ENCODE results near the gene EXOC6B.

Gene EXOC6B

DNA sequence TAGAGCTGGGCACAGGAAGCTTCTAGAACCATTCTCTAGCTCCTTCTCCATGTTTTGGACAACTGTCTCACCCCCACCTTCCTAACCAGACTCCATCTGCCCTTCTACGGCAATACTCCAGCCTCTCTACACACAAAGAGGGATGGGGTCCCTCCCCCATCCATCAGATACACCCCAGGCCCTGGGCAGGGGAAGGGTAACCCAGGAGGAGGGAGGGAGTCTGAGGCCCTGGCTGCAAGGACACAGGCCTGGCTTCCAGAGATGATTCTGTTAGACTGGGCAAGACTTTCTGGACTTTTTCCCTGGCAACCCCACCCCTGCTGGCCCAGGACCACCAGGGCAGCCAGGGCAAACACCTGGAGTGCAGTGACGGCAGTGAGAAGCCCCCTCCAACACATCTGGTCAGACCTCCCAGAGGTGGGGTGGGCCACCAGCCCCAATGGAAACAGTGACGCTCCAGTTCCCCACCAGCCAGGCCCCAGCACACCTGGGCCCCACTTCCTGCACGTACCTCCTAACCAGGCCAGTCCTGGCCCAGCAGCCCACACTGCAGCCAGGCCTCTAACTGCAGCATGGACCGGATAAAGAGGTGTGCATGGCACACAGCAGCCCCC lies 684.7 kb downstream of the EXOC6B start:
- no peak for DNase-seq

DNA sequence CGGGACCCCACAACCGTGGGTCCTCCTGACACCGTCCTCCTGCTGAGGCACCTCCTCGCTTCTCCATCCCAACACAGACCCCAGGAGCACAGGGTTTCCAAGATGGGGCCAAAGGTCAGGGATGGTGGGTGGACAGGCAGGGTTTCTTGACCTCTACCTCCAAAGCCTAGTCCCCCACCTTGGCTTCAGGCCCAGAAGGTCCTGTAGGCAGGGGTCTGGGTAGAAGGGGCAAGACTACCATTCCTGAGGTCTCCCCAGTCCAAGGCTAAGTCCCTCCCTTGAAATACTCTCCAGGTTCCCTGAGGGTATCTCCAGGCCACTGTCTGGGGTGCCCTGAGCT lies 685.2 kb downstream of the EXOC6B start:
- DNase-seq = no peak

DNA sequence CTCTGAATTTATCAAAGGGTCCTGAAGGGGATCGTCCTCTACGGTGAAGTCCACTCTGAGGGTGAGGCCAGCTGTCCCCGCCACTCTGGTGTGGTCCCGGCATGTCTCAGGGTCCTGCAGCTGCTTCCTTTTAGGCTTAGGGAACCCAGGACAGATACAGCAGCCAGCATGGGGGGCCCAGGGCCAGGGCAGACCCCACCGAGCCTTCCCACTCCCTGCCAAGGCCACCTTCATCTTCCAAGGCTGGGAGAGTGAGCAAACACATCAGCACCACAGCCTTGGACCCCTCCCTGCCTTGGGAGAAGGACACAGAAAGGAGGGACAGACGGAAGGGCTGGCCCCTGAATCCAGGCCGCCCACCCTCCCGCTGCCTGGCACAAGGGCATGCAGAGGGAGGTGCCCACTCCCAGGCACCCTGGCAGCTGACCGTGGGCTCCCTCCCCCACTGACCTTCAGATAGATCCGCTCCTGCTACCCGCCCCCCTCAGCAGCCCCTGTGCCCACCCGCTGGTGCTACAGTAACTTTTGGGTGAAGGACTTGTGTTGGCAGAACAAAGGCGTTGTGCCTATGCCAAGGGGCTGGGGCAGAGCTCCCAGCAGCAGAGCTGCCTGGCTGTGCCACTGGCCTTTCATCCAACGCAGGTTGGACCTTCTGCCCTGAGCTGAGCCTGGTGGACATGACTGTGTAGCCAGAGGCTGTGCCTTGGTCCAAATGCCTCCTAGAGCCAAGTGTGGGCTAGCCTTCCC lies 685.8 kb downstream of the EXOC6B start:
- DNase-seq = no peak

DNA sequence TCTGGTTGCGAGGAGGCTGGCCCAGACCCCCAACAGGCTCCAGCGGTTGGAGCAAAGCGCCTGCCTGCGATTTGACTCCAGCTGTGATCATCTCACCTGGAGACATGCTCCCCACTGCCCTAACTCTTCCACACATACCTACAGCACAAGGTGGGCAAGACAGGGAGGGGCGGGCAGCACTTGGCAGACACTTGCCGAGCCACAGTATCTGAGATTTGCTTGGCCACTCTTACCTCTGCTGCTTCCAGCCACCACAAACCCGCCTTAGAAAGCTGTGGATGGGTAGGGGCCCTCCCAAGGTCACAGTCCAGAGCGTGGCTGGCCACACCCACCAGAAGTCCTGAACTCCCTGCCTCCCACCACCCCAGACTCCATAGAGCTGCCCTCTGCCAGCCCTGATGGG lies 686.4 kb downstream of the EXOC6B start:
- DNase-seq = no peak

DNA sequence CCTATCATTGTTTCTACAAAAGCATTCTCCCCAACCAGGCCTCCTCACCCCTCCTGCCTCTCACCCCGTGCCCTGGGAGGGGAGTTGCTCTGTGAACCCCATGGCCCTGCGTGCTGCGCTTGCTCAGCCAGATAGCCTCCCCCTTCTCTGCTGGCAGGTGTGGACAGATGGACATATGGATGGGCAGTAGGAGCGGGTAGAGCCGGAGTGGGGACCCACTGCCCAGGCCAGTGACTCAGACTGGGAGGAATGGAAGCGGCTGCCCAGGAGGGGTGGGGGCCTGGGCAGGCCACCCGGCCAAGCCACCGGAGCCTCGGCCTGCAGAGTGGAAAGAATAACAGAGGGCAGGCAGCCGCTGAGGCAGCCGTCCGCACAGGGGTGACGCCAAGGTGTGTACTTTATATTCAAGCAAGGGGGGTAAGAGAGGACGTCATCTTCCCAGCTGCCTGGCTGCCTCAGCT lies 686.9 kb downstream of the EXOC6B start:
- no peak for DNase-seq

DNA sequence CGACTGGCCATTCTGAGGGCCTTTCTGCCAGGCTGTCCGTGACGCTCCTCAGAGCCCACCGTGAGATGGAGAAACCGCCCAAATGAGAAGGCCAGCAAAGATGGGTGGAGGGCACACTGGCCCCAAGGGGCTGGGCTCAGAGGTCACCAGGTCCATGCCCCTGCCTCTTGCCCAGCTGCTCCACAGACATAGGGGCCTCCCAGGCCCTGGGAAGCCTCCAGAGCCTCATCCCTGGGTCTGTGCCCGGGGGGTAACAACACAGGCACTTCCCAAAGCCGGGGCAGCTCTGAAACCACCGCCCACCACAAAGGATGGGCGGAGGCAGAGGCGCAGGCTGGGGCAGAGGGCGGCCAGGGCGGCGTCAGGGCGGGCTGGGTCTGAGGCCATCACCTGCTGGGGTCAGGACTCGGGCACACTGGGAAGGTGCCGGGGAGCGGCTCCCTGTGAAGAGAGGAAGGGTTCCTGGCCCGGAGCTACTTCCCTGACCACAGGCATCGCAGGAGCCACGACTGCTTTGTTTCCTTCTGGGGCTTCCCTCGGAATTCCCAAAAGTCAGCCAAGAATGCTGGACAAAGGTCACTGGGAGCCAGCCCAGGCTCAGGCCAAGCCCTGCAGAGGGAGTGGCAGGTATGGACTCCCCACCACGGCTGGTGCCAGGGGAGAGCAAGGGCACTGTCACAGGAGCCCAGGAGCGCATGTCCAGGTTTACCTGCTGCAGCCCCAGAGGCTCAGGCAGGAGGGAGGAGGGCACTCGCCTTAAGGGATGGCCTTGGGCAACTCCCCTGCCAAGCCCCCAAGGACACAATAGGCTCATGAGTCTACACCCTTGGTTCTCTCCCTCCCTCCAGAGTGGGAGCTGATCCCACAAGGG lies 687.6 kb downstream of the EXOC6B start:
- no peak for DNase-seq

DNA sequence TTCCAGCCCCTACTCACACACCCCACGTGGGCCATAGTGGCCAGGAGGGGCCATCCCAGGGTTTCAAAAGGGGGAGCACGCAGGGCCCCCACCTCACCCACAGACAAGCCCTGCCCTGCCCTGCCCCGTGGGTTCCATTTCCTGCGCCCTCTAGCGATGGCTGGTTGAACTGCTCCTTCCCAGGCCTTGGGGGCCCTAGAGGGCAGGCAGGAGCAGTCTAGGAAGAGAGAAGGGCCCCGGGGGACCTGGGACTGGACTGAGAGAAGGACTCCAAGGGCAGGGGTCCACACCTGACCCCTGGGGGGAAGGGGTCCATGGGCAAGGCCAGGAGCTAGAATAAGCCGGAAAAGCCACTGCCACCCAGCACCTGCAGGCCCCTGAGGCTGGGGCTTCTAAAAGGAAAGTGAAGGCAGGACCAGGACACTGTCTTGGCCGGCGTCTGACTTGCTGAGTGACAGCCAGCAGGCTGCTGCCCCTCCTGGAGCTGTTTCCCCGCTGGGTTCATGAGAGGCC lies 688.3 kb downstream of the EXOC6B start:
- no peak for DNase-seq

DNA sequence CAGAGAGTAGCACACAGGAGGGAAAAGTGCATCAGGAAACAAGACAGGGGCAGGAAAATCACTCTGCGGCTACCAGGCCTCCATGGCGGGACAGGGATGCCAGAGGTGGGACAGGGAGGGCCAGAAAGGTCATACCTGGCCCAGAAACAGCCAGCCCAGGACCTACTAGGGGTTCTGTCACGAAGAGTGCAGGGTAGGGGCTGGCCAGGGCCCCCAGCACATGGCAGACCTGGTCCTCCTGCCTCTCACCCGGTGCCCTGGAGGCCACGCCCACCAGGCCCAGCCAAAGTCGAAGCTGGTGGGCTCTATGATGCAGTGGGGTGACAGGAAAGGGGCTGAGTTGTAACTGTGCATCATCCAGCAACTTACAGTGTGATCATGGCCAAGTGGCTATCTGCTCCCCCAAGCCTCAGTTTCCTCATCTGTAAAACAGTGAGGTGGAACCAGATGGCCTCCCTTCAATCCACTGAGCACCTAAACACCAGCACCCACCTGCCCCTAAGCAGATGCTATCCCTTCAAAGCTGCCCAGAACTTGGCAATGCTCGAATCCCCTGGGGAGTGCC lies 688.8 kb downstream of the EXOC6B start:
- no peak for DNase-seq

DNA sequence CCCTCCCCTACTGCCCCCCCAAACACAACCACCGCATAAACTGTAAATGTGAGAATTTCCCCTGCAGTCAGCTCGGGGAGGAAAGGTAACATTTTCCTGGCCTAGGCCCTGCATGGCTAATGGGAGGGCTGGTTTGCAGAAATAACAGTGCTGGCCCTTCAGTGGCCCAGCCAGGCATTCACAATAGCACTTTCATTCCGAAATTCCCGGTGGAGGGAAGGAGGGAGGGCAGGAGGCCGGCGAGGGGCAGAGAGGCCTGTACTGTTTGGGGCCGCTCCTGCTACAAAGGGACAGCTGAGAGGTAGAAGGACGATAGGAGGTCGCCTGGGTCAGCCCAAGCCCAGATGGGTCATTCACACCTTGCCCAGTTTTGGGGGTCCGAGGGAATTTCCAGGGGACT lies 689.5 kb downstream of the EXOC6B start:
- no peak for DNase-seq

DNA sequence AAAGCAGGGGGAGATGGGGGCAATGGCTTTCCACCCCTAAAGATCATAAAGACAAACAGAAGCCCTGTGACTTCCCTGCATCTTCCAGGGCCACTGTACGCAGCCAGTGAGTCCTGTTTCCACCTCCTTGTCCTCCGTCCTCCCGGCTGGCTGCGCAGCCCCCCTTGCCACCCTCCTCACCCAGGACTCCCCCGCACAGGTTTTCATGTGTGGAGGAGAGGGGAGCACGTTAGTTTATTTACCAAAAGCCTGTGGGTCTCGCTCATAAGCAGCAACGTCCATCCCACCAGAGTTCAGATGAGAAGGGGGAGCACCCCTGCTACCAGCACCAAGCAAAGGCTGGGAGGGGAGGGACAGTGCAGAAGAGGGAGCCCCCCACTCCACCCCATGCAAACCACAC lies 689.9 kb downstream of the EXOC6B start:
- DNase-seq = no peak

DNA sequence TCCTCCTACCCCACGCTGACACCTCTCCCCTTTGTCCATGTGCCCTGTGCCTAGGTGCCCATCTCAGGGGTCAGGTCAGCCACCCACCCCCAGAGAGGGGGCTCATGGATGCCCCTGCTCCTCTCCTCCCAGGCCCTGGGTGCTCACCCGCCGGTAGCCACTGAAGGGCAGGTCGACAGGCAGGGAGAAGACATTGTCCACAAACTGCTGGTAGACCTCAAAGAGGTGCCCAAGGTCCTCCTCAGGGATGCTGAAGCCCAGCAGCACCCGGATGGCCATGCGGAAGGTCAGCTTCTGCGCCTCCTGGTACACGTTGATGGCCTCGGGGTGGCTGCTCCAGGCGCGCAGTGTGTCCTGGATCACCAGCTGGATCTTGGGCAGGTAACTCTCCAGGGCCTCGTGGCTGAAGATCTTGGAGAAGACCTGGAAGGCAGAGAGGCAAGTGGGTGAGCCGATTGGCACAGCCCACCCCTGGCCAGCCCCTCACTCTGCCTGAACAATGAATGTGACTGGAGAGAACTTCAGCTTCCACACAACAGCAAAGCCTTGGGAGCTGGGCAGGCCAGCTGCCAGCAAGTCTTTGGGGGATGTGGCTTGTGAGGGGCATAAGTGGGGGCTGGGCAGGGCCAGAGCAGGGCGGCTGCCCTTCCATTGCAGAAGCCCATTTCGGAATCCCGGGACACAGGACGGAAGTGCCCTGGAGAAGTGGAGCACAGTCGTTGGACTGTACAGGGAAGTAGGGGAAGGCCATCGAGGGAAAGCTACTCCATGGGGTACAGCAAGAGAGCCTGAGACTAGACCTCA lies 690.6 kb downstream of the EXOC6B start:
- no peak for DNase-seq

DNA sequence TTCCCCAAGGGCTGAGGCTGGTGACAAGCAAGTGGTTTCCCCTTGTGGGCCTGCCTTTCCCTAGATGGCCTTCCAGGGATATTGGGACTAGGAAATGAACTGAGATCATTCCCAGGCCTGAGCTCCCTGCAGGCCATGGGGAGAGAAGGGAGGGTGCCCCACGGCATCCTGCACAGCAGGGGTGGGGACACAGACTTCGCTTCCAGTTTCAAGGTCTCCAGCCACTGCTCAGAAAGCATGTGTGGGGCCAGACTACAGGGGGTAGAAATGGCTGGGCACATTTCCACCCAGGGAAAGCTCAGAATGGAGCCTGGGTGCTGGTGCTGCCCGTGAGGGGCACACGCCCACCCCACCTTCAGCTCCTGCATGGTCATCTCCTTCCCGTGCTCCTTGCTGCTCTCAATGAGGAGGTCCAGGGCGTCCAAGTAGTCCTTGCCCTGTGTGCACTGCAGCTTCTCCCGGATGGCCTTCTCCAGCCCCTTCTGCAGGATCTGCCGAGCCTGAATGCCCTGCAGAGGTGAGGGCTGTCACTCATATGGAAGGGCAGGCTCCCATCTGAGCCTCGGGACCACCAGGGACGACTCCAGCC lies 691.3 kb downstream of the EXOC6B start:
- no peak for DNase-seq

DNA sequence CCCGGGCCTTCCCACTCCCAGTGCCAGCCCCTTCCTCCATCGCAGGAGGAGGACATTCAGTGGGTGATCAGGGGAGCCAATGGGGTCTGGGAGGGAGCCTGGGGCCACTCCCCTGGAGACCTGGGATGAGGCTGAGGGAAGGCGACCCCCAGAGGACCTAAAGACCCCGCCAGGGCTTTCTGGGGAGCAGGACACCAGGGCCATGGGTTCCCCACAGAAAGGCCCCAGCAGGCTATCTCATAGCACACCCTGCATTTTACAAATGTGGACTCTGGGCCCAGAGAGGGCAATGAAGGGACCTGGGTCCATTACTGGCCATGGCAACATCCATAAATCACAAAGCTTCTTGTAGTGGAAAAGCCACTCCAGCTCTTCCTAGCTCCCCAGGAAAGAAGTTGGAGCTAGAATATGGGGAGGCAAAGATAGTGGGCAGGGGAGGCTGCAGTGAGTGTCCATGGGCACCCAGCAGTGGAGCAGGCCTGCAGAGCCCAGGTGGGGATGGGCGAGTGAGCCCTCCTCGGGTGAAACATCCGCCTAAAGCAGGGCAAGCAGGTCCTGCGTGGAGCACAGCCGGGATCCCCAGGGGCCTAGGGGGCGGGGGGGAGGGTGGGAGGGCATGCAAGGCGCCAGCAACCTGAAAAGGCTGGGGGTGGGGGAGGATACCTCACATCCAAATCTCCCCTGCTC lies 692.0 kb downstream of the EXOC6B start:
- no peak for DNase-seq

DNA sequence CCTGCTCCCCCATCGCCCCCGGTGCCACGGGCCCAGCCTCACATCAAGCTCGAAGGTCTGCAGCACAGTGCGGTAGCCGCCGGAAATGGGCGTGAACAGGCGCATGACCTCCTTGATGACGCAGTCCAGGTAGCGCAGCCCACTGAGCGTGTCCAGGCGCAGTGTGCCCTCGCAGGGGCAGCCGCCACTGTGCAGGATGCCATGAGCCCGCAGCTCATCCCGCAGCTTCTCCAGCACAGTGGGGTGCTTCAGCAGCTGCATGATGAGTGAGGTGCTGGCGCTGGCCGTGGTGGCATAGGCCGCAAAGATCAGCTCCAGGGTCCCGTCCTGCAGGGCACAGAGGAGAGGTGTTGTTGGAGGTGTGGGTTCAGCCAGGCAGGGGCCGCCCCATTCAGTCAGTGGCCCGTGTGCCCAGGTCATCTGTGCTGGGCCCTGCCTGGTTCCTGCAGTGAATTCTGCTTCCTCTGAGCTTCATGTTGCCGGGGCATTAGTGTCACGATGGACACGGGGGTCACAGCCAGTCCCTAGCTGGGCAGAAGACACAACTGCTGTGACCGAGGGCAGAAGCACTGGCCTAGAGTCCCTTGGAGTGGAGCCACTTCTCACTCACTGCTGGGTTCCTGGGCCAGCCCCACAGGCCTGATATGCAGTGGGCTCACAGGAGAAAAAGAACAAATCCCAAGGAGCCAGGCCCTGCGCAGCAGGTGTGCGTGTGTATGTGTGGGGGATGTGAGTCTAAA lies 692.7 kb downstream of the EXOC6B start:
- DNase-seq = no peak

DNA sequence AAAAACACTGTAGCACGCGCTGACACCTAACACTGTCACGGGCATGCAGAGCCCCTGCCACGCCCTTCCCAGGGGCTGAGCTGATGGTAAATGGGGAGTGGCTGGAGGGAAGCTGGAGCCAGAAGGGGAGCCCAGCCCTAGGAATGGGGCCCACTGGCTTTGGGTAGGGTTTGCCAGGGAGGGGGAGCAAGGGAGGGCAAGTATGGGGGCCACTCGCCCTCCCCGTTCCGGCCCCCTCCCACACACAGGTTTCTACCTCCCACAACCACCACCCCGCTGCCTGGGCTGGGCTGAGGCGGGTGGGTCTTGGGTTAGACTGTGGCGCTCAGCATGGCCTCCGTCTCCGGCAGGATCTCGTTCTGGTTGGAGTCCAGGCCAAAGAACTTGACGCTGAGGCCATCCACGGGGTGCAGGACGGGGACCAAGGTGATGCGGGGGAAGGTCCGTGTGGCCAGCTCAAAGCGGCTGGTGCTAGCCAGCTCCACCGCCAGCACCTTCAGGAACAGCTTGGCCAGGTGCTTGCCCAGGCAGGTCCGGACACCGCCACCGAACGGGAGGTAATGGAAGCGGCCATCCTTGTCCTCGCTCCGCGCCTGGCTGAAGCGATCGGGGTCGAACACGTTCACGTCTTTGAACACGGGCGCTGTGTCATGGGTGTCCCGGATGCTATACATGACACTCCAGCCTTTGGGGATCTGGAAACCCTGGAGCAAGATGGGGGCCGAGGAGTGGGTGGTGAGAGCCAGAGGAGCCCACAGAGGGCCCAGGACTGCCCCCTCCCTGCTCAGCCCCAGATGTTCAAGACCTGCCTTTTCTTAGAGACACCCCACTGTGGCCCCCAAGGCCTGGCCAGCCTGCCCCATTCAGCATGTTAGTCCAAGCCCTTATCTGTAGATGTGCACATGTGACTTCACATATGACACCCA lies 693.7 kb downstream of the EXOC6B start:
- DNase-seq = no peak

DNA sequence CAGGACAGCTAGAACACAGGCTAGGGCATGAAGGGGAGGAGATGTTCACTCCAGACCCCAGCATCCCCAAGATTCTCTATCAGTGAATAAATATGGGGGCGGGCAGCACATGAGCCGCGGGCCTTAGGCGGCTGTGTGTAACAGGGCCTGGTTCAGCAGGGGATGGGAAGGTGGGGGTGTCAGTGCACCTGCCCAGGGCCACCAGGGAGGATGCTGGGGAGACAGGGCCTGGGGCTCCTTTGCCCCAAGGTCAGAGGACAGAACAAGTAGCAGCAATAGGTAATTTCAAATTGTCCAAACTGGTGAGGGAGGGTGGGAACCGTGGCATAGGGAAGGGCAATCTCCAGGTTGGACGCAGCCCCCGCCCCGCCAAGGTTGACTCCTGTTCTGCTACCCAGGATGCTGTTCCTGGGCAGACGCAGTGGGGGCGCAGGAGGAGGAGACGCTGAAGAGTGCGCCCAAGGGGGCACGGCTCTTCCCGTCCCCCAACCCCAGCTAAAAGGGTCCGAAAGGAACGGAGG lies 694.4 kb downstream of the EXOC6B start:
- no peak for DNase-seq

DNA sequence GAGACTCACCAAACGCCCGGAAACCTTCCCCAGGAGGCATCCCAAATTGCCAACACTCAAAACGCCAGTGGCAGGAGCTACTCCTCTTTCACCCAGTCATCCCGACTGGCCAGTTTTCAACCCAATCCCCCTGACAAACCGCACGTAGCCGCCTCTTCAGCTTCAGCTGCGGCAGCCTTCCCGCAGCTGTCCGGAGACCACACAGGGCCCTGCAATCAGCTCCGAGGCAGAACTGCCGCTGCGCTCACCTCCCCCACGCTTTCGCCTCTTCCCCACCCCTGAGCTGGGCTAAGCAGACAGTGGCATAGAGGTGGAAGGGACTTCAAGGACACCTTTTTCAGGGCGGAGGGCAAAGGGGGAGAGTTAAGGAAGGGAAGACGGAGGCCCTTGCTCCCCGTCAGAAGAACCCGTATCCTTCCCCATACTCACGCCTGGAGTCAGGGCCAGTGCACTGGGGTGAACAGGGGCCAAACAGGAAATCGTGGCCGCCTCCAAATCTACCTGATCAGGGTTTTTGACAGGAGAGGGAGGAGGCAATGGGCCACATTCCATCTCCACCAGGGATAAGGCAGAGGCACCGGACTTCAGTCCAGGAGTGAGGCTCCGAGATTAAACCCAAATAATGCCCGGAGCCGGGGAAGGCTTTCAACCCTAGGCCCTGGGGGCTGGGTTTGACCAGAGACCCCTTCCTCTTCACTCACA lies 695.0 kb downstream of the EXOC6B start:
- DNase-seq = no peak

DNA sequence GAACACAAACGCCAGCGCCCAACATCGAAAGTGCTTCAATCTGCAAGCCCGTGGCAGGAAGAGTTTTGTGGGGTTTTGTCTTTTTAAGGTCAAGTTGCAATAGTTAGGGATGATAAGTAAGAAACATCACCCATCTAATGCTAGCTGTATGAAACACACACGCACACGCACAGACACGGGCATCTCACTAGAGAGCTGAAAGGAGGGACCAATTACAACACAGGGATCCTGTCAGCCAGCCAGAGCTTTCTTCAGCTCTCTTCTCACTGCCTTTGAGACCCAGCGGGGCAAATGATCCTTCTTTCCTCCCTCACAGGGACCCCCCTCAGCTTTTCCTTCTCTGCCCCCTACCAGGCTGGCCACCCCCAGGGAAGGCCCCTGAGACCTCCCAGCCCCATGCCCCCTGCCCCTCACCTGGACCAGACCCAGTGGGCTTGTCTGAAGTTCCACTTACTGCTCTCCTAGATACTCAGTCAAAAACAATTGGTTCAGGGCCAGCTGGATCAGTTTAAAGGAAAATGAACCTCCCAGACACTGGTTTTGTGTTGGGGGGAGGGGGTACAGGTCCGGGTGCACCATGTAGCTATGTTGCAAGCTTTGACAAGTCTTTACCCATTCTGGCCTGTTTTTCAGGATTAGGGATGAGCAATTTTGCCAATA lies 696.0 kb downstream of the EXOC6B start:
- DNase-seq = no peak
